WTC11 (cell line): ENCODE measurements around the gene LAMC2. TPM values are rescaled to one million over a fixed set of nuclear protein-coding genes. Genes with fewer than 3 reads are reported as not detected.

Source experiments
- ATAC-seq: fragments of 200-7000 bp; cut with Tn5 transposase; 2 replicates; pipeline ENCODE4 v1.10.0; 2021; ENCODE audit warnings: mild to moderate bottlenecking, moderate library complexity
- CTCF ChIA-PET: fragments of 300-600 bp; sonication (Branson Sonifier 250); formaldehyde crosslinking; loops from one replicate; lab custom pipeline; 2021; ENCODE audit warnings: antibody characterized with exemption; lab: Charles Lee
- POLR2A ChIA-PET: fragments of 350-600 bp; sonication (Branson Sonifier 250); formaldehyde crosslinking; loops from one replicate; lab custom pipeline; 2021; ENCODE audit warnings: antibody characterized with exemption; lab: Charles Lee
- DNase-seq: peaks from one replicate; pipeline ENCODE4 v3.0.0; 2021; ENCODE audit warnings: low spot score
- H3K27ac Mint-ChIP-seq: 2 replicates; pipeline ENCODE4 v1.8.0; 2021; ENCODE audit warnings: mixed read lengths
- H3K27me3 Mint-ChIP-seq: 2 replicates; pipeline ENCODE4 v1.8.0; 2021; ENCODE audit warnings: low read depth, mild to moderate bottlenecking, moderate library complexity, mixed read lengths
- H3K36me3 Mint-ChIP-seq: 2 replicates; pipeline ENCODE4 v1.8.0; 2021; ENCODE audit warnings: mixed read lengths
- H3K4me1 Mint-ChIP-seq: 2 replicates; pipeline ENCODE4 v1.8.0; 2022; ENCODE audit warnings: mixed read lengths
- H3K4me3 Mint-ChIP-seq: 2 replicates; pipeline ENCODE4 v1.8.0; 2021; ENCODE audit warnings: mild to moderate bottlenecking, moderate library complexity, mixed read lengths
- H3K9me3 Mint-ChIP-seq: 2 replicates; pipeline ENCODE4 v1.8.0; 2021; ENCODE audit warnings: mixed read lengths
- ATF2 ChIP-seq: sonication (generic); formaldehyde crosslinking; IDR thresholded peaks from 2 replicates; pipeline ENCODE4 v1.8.1; 2022; ENCODE audit warnings: low read depth, missing genetic modification reagents, borderline replicate concordance
- CBFB ChIP-seq: sonication (generic); formaldehyde crosslinking; IDR thresholded peaks from 2 replicates; pipeline ENCODE4 v1.8.1; 2022; ENCODE audit warnings: mild to moderate bottlenecking, low read depth, missing genetic modification reagents
- CREM ChIP-seq: sonication (generic); formaldehyde crosslinking; IDR thresholded peaks from 2 replicates; pipeline ENCODE4 v1.8.1; 2022; ENCODE audit warnings: mild to moderate bottlenecking, missing genetic modification reagents, moderate library complexity
- CTCF ChIP-seq: fragments of 200-600 bp; IDR thresholded peaks from 2 replicates; pipeline ENCODE4 v1.8.0; 2022; ENCODE audit warnings: antibody characterized with exemption
- E2F4 ChIP-seq: sonication (generic); formaldehyde crosslinking; IDR thresholded peaks from 2 replicates; pipeline ENCODE4 v1.8.1; 2022; ENCODE audit warnings: low read depth, mild to moderate bottlenecking, moderate library complexity, missing genetic modification reagents, borderline replicate concordance
- ETV6 ChIP-seq: sonication (generic); formaldehyde crosslinking; IDR thresholded peaks from 2 replicates; pipeline ENCODE4 v1.8.1; 2022; ENCODE audit warnings: mild to moderate bottlenecking, missing genetic modification reagents
- FOXK1 ChIP-seq: sonication (generic); formaldehyde crosslinking; IDR thresholded peaks from 2 replicates; pipeline ENCODE4 v1.8.0; 2022; ENCODE audit warnings: mild to moderate bottlenecking, moderate library complexity, missing genetic modification reagents
- FOXP1 ChIP-seq: sonication (generic); formaldehyde crosslinking; IDR thresholded peaks from 2 replicates; pipeline ENCODE4 v1.8.0; 2022; ENCODE audit warnings: missing genetic modification reagents, mild to moderate bottlenecking, moderate library complexity, borderline replicate concordance
- GABPB1 ChIP-seq: sonication (generic); formaldehyde crosslinking; IDR thresholded peaks from 2 replicates; pipeline ENCODE4 v1.8.1; 2023; ENCODE audit warnings: mild to moderate bottlenecking, missing genetic modification reagents
- GRHL2 ChIP-seq: fragments of 250-450 bp; sonication (Bioruptor Pico); IDR thresholded peaks from 2 replicates; pipeline ENCODE4 v1.8.0; 2022; ENCODE audit warnings: mild to moderate bottlenecking, moderate library complexity; ENCODE audit not compliant: insufficient replicate concordance, severe bottlenecking
- HMGA2 ChIP-seq: fragments of 250-450 bp; sonication (Bioruptor Pico); IDR thresholded peaks from 2 replicates; pipeline ENCODE4 v1.4.0; 2021; ENCODE audit warnings: mild to moderate bottlenecking, moderate library complexity
- KAT7 ChIP-seq: sonication (generic); formaldehyde crosslinking; IDR thresholded peaks from 2 replicates; pipeline ENCODE4 v1.8.1; 2023; ENCODE audit warnings: missing genetic modification reagents, mild to moderate bottlenecking, borderline replicate concordance
- NFE2L1 ChIP-seq: sonication (generic); formaldehyde crosslinking; IDR thresholded peaks from 2 replicates; pipeline ENCODE4 v1.8.1; 2023; ENCODE audit warnings: missing genetic modification reagents
- NR3C1 ChIP-seq: sonication (generic); formaldehyde crosslinking; conservative IDR thresholded peaks from 2 replicates; pipeline ENCODE4 v1.8.1; 2023; ENCODE audit warnings: low read depth, mild to moderate bottlenecking, missing genetic modification reagents
- PRDM15 ChIP-seq: sonication (generic); formaldehyde crosslinking; IDR thresholded peaks from 2 replicates; pipeline ENCODE4 v1.8.0; 2022; ENCODE audit warnings: missing genetic modification reagents
- PREB ChIP-seq: sonication (generic); formaldehyde crosslinking; IDR thresholded peaks from 2 replicates; pipeline ENCODE4 v1.8.1; 2022; ENCODE audit warnings: mild to moderate bottlenecking, missing genetic modification reagents, moderate library complexity, borderline replicate concordance
- RORB ChIP-seq: fragments of 250-450 bp; sonication (Bioruptor Pico); IDR thresholded peaks from 2 replicates; pipeline ENCODE4 v1.9.0; 2021; ENCODE audit warnings: mild to moderate bottlenecking
- SP1 ChIP-seq: sonication (generic); formaldehyde crosslinking; conservative IDR thresholded peaks from 2 replicates; pipeline ENCODE4 v1.8.1; 2022; ENCODE audit warnings: missing genetic modification reagents
- TEAD4 ChIP-seq: sonication (generic); formaldehyde crosslinking; IDR thresholded peaks from 2 replicates; pipeline ENCODE4 v1.8.0; 2022; ENCODE audit warnings: mild to moderate bottlenecking, missing genetic modification reagents
- ZBTB21 ChIP-seq: sonication (generic); formaldehyde crosslinking; IDR thresholded peaks from 2 replicates; pipeline ENCODE4 v1.8.1; 2023; ENCODE audit warnings: mild to moderate bottlenecking, missing genetic modification reagents, borderline replicate concordance
- ZMAT4 ChIP-seq: fragments of 250-450 bp; sonication (Bioruptor Pico); IDR thresholded peaks from 2 replicates; pipeline ENCODE4 v1.9.0; 2021; ENCODE audit warnings: mild to moderate bottlenecking
- ZNF263 ChIP-seq: sonication (generic); formaldehyde crosslinking; IDR thresholded peaks from 2 replicates; pipeline ENCODE4 v1.8.1; 2022; ENCODE audit warnings: low read depth, mild to moderate bottlenecking, moderate library complexity, missing genetic modification reagents
- ZNF317 ChIP-seq: sonication (generic); formaldehyde crosslinking; IDR thresholded peaks from 2 replicates; pipeline ENCODE4 v1.8.1; 2023; ENCODE audit warnings: low read depth, mild to moderate bottlenecking, moderate library complexity, missing genetic modification reagents, borderline replicate concordance
- total RNA-seq: library from RNA; stranded (reverse); gene quantifications from 3 replicates; pipeline ENCODE4 v1.2.3, GENCODE V29; 2021

The LAMC2 gene
- total RNA-seq, 1 experiment from 2014 or later, result 7.9 TPM

GRCh38 chr1:183285256-183285655, 99.2 kb downstream of the LAMC2 start:
- no peak for DNase-seq
- H3K4me3 Mint-ChIP-seq, result no peak overlapping the region
- TF ChIP-seq ATF2 (CRISPR knock-in tag) (no peak), CREM (CRISPR knock-in tag) (no peak), GRHL2 (CRISPR knock-in tag) (no peak), ZNF263 (no peak), ZMAT4 (CRISPR knock-in tag) (no peak), PREB (CRISPR knock-in tag) (no peak), CTCF (no peak), ETV6 (CRISPR knock-in tag) (no peak), KAT7 (no peak), ZBTB21 (no peak), FOXK1 (CRISPR knock-in tag) (no peak), PRDM15 (CRISPR knock-in tag) (no peak), FOXP1 (no peak)
- TF ChIP-seq, all 79 proteins: peak for 0
- peaks cover 17% of the 10 kb centered on the region for H3K4me1 Mint-ChIP-seq
- peaks cover 4% of the 10 kb centered on the region for H3K9me3 Mint-ChIP-seq
- ChIA-PET POLR2A (no interaction called here), CTCF (interaction anchor here (1.0 kb wide), 1 partner anchor 21 kb away, joined by 4 read pairs; no protein-coding TSS in a partner anchor)
- ATAC-seq, result no peak
- H3K27me3 Mint-ChIP-seq, result no peaks in the 10 kb centered on the region; the same call in 1 of the 2 replicates
- H3K27ac Mint-ChIP-seq, result no peak overlapping the region
- H3K36me3 Mint-ChIP-seq, result peaks cover 4% of the 10 kb centered on the region; the same call in 1 of the 2 replicates

GRCh38 chr1:183285746-183286145, 99.7 kb downstream of the LAMC2 start:
- ATAC-seq, result no peak
- CTCF ChIA-PET, result interaction anchor here (1.0 kb wide), 1 partner anchor 21 kb away, joined by 4 read pairs; no protein-coding TSS in a partner anchor
- Mint-ChIP-seq H3K27me3 (no peaks in the 10 kb centered on the region; the same call in 1 of the 2 replicates), H3K4me3 (no peak overlapping the region), H3K9me3 (peaks cover 4% of the 10 kb centered on the region), H3K27ac (no peak overlapping the region), H3K36me3 (peaks cover 4% of the 10 kb centered on the region; the same call in 1 of the 2 replicates), H3K4me1 (peaks cover 17% of the 10 kb centered on the region)
- DNase-seq, result no peak
- POLR2A ChIA-PET, result no interaction called here
- TF ChIP-seq E2F4 (no peak), SP1 (CRISPR knock-in tag) (no peak), CBFB (CRISPR knock-in tag) (no peak), GABPB1 (CRISPR knock-in tag) (no peak), RORB (CRISPR knock-in tag) (no peak), ATF2 (CRISPR knock-in tag) (no peak), FOXK1 (CRISPR knock-in tag) (no peak), ZNF317 (CRISPR knock-in tag) (no peak), TEAD4 (CRISPR knock-in tag) (no peak), HMGA2 (CRISPR knock-in tag) (no peak), NR3C1 (CRISPR knock-in tag) (no peak), NFE2L1 (no peak)
